B cell (primary cell): ENCODE results near the gene CBX4. TPM values are rescaled to one million over a fixed set of nuclear protein-coding genes. Genes with fewer than 3 reads are reported as not detected.

Experiments
- ATAC-seq: fragments of 200-7000 bp; cut with Tn5 transposase; one replicate; pipeline ENCODE4 v1.10.0; 2021; ENCODE audit warnings: low read depth, mild to moderate bottlenecking, moderate number of reproducible peaks, moderate library complexity
- CTCF ChIA-PET: fragments of 350-600 bp; sonication (Branson Sonifier 250); formaldehyde crosslinking; loops from one replicate; lab custom pipeline; 2021; ENCODE audit warnings: antibody characterized with exemption, inconsistent platforms; lab: Charles Lee
- POLR2A ChIA-PET: fragments of 350-600 bp; sonication (Branson Sonifier 250); formaldehyde crosslinking; loops from one replicate; lab custom pipeline; 2021; ENCODE audit warnings: antibody characterized with exemption; lab: Charles Lee
- DNase-seq: peaks from one replicate; pipeline ENCODE4 v3.0.0; 2013
- H2AFZ ChIP-seq: 2 replicates; pipeline ENCODE4 v1.6.1; 2012; ENCODE audit warnings: mild to moderate bottlenecking, low read depth, low read length; ENCODE audit not compliant: insufficient read depth, poor library complexity, severe bottlenecking
- H3K27ac ChIP-seq, 2 donors: 1 replicate in 1 of 2; 2 replicates in 1 of 2; pipeline ENCODE4 v1.5.1; 2012 to 2013; ENCODE audit warnings: low read length in 2 of 2, mild to moderate bottlenecking in 2 of 2, moderate library complexity in 1 of 2
- H3K27me3 ChIP-seq, 4 experiments: fragments of 200-600 bp in 1 of 4; sonication (generic) in 1 of 4; replicated peaks in 1 of 4; 1 replicate in 2 of 4; 2 replicates in 2 of 4; pipeline versions ENCODE4 v1.6.1 to v1.7.0; 2013 to 2016; ENCODE audit warnings: low read length in 3 of 4, mild to moderate bottlenecking in 2 of 4, mixed read lengths in 1 of 4, moderate library complexity in 1 of 4; ENCODE audit not compliant: insufficient read depth in 4 of 4, control insufficient read depth in 3 of 4; ENCODE audit errors: control extremely low read depth in 1 of 4
- H3K36me3 ChIP-seq, 2 experiments: replicated peaks in 1 of 2; 1 replicate in 1 of 2; 2 replicates in 1 of 2; pipeline versions ENCODE4 v1.6.1 to v1.7.1; 2013; ENCODE audit warnings: low read length in 1 of 2; ENCODE audit not compliant: insufficient read depth in 2 of 2, control insufficient read depth in 1 of 2; ENCODE audit errors: control extremely low read depth in 1 of 2, extremely low read depth in 1 of 2
- H3K4me1 ChIP-seq, 2 donors: fragments of 200-600 bp in 1 of 2; sonication (generic) in 1 of 2; 1 replicate in 1 of 2; 2 replicates in 1 of 2; pipeline versions ENCODE4 v1.5.1 to v1.6.1; 2013 to 2017; ENCODE audit warnings: low read length in 2 of 2; ENCODE audit not compliant: control insufficient read depth in 2 of 2, insufficient read depth in 2 of 2
- H3K4me2 ChIP-seq: replicated peaks from 2 replicates; pipeline ENCODE3; 2012; ENCODE audit warnings: mild to moderate bottlenecking, low read depth, low read length; ENCODE audit not compliant: poor library complexity, severe bottlenecking
- H3K4me3 ChIP-seq, 5 experiments: fragments of 200-600 bp in 1 of 5; sonication (generic) in 1 of 5; 1 replicate in 3 of 5; 2 replicates in 2 of 5; pipeline versions ENCODE4 v1.5.1 to v1.7.0; 2011 to 2016; ENCODE audit warnings: low read length in 4 of 5, mild to moderate bottlenecking in 4 of 5, low read depth in 2 of 5, control low read depth in 1 of 5, moderate library complexity in 1 of 5; ENCODE audit not compliant: insufficient read depth in 1 of 5; ENCODE audit errors: control extremely low read depth in 1 of 5, extremely low read depth in 1 of 5
- H3K79me2 ChIP-seq: fragments of 200-600 bp; sonication (generic); one replicate; pipeline ENCODE4 v1.6.0; 2016; ENCODE audit warnings: low read length; ENCODE audit not compliant: control insufficient read depth, insufficient read depth
- H3K9ac ChIP-seq: fragments of 200-600 bp; sonication (generic); 2 replicates; pipeline ENCODE4 v1.6.1; 2017; ENCODE audit warnings: mild to moderate bottlenecking, low read length, moderate library complexity
- H3K9me3 ChIP-seq, 3 donors: one replicate each; pipeline versions ENCODE4 v1.6.1 to v1.7.1; 2013; ENCODE audit warnings: low read length in 2 of 3; ENCODE audit not compliant: control insufficient read depth in 2 of 3, insufficient read depth in 1 of 3; ENCODE audit errors: control extremely low read depth in 1 of 3
- H4K20me1 ChIP-seq: 2 replicates; pipeline ENCODE4 v1.6.0; 2012; ENCODE audit warnings: mild to moderate bottlenecking, low read length; ENCODE audit not compliant: insufficient read depth, control insufficient read depth, poor library complexity, severe bottlenecking
- H3K27ac Mint-ChIP-seq: one replicate; pipeline ENCODE4 v1.8.0; 2021; ENCODE audit warnings: mixed read lengths
- H3K27me3 Mint-ChIP-seq: one replicate; pipeline ENCODE4 v1.8.0; 2021; ENCODE audit warnings: mixed read lengths
- H3K4me1 Mint-ChIP-seq: one replicate; pipeline ENCODE4 v1.8.0; 2021; ENCODE audit warnings: mixed read lengths
- H3K4me3 Mint-ChIP-seq: one replicate; pipeline ENCODE4 v1.8.0; 2021; ENCODE audit warnings: mixed read lengths
- H3K9me3 Mint-ChIP-seq: one replicate; pipeline ENCODE4 v1.8.0; 2022; ENCODE audit warnings: mixed read lengths; ENCODE audit not compliant: insufficient read depth
- CTCF ChIP-seq: fragments of 200-600 bp; IDR thresholded peaks from one replicate; pipeline ENCODE4 v1.8.0; 2022; ENCODE audit warnings: antibody characterized with exemption, mild to moderate bottlenecking
- EZH2 ChIP-seq: IDR thresholded peaks from 2 replicates; pipeline ENCODE4 v1.6.1; 2012; ENCODE audit warnings: borderline replicate concordance, low read depth, mild to moderate bottlenecking, moderate library complexity, low read length; ENCODE audit not compliant: insufficient read depth, poor library complexity, severe bottlenecking
- WGBS: methylation state at CpG from one replicate; pipeline ENCODE4 v1.1.5; 2013; ENCODE audit warnings: missing lambda C conversion rate; ENCODE audit not compliant: insufficient coverage; 5-methylcytosine and 5-hydroxymethylcytosine counted together
- intact Hi-C: fragments of 100-400 bp; cut with micrococcal nuclease; formaldehyde crosslinking; loops from one replicate; pipeline ENCODE4 v1.10.0; 2022
- polyA plus RNA-seq: library from polyadenylated mRNA; depleted of rRNA; stranded (reverse); fragments of >200 nt; gene quantifications from 2 replicates; pipeline ENCODE4 v1.2.3, GENCODE V29; 2012
- total RNA-seq, 2 donors: library from RNA; stranded (reverse); fragments of 120-200 nt in 1 of 2; gene quantifications; 1 replicate in 1 of 2; 2 replicates in 1 of 2; pipeline versions ENCODE4 v1.2.3 to v1.2.4, GENCODE V29; 2013 to 2022

CBX4 gene
- total and polyA plus RNA-seq, 2 donors (not counting 1 experiment from before 2014, with no cell fraction given) = 81.9 to 115 TPM

GRCh38 chr17:79815836-79816461 lies 23.3 kb downstream of the CBX4 start:
- H3K9me3 ChIP-seq = peaks cover 0 to 32% (median 0%) of the 10 kb centered on the region in 3 donors
- H3K27me3 ChIP-seq = peaks cover 0 to 65% (median 45%) of the 10 kb centered on the region in 4 experiments
- peaks cover 41% of the 10 kb centered on the region in 2 donors for H3K4me1 ChIP-seq
- POLR2A ChIA-PET = interaction anchor here (2.3 kb wide), 1 partner anchor 23 kb away, joined by 7 read pairs; the partner anchor contains the start of gene CBX4
- intact Hi-C loops = no loop called here
- no peak overlapping the region for H3K9ac ChIP-seq
- ATAC-seq (no peak), DNase-seq (peak; percentile 14)
- H3K36me3 ChIP-seq = no peaks in the 10 kb centered on the region
- H3K4me3 ChIP-seq = no peak overlapping the region
- peaks cover 52% of the 10 kb centered on the region for H3K27me3 Mint-ChIP-seq
- no peaks in the 10 kb centered on the region for H3K9me3 Mint-ChIP-seq
- TF ChIP-seq CTCF = no peak
- no peak for TF ChIP-seq EZH2
- H3K4me3 Mint-ChIP-seq = peak overlapping the region; percentile 47
- no peaks in the 10 kb centered on the region for H3K79me2 ChIP-seq
- H4K20me1 ChIP-seq = peaks cover 37% of the 10 kb centered on the region
- H3K4me2 ChIP-seq = peak overlapping the region; percentile 63
- WGBS = 41% methylated on average over 40 of the region's 41 CpGs
- H3K27ac Mint-ChIP-seq = peak overlapping the region; percentile 46
- no peak overlapping the region for H2AFZ ChIP-seq
- CTCF ChIA-PET = interaction anchor here (1.7 kb wide), 1 partner anchor 11 kb away, joined by 5 read pairs; no protein-coding TSS in a partner anchor
- H3K4me1 Mint-ChIP-seq = peaks cover 22% of the 10 kb centered on the region
- H3K27ac ChIP-seq = no peak overlapping the region
